Astrocyte of the spinal cord (primary cell): ENCODE measurements around the gene TMEM165.

Experiments used
- DNase-seq: peaks from one replicate; pipeline ENCODE4 v3.0.0; 2011; ENCODE audit warnings: low read depth, low spot score
- H3K4me3 ChIP-seq: 2 replicates; pipeline ENCODE4 v1.5.1; 2011; ENCODE audit warnings: low read depth, mild to moderate bottlenecking, low read length, moderate library complexity
- in situ Hi-C: cut with HindIII; loops from 2 replicates; pipeline ENCODE4 v1.10.0; 2017; ENCODE audit warnings: low sequenced_read_pairs
- TF ChIP-seq, protein P1 (sequence below): IDR thresholded peaks from 2 replicates; pipeline ENCODE4 v1.5.1; 2012; ENCODE audit warnings: low read depth, mild to moderate bottlenecking, low read length, inconsistent platforms

Gene TMEM165

GRCh38 chr4:55442541-55442940, 46.8 kb downstream of the TMEM165 start:
- TF ChIP-seq, protein P1, sequence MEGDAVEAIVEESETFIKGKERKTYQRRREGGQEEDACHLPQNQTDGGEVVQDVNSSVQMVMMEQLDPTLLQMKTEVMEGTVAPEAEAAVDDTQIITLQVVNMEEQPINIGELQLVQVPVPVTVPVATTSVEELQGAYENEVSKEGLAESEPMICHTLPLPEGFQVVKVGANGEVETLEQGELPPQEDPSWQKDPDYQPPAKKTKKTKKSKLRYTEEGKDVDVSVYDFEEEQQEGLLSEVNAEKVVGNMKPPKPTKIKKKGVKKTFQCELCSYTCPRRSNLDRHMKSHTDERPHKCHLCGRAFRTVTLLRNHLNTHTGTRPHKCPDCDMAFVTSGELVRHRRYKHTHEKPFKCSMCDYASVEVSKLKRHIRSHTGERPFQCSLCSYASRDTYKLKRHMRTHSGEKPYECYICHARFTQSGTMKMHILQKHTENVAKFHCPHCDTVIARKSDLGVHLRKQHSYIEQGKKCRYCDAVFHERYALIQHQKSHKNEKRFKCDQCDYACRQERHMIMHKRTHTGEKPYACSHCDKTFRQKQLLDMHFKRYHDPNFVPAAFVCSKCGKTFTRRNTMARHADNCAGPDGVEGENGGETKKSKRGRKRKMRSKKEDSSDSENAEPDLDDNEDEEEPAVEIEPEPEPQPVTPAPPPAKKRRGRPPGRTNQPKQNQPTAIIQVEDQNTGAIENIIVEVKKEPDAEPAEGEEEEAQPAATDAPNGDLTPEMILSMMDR = no peak
- DNase-seq = no peak

DNA sequence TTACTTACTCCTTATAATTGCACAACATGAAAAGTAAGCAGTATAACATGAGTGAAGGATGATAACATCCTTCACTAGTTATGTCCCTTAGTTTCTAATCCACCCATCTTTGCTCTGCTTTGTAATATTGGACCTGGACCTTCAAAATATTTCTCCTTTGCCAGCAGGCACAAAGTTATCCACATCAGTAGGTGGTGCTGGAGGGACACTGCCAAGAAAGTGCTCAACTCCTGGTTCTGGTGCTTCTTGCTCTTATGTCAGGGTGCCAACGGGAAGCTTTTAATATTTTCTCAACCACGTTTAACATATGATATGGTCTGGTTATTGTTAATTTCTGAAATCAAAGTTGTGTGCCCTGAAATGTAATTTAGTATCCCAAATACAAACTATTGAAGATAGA, 49.1 kb downstream of the TMEM165 start:
- TF ChIP-seq, protein P1 = peak; percentile 58
- in situ Hi-C loops = no loop called here
- H3K4me3 ChIP-seq = no peak overlapping the region
- peak; percentile 50 for DNase-seq

More at GRCh38 chr4:55442541-55442940, 46.8 kb downstream of the TMEM165 start:
- in situ Hi-C loops = no loop called here
- no peak overlapping the region for H3K4me3 ChIP-seq

DNA sequence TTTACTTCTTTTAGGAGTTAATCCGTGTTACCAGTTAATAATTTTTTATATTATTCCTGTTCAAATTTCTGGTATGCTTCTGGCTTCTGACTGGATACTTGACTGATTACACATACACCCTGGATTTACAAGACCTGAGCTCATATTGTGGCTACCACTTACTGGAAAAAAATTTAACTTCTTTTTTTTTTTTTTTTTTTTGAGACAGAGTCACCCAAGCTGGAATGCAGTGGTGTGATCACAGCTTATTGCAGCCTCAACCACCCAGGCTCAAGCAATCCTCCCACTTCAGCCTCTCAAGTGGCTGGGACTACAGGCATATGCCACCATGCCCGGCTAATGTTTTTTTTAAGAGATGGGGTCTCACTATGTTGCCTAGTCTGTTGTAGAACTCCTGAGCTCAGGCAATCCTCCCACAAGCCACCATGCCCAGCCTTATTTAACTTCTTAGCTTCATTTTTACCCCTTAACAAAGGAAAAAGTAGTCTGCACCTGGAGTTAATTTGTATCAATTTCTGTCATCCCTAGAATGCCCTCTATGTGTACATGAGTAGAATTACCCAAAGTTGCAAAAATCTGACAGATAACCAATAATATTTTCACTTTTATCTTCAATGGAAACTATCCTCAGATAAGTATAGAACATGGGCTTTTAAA, 50.3 kb downstream of the TMEM165 start:
- DNase-seq = peak; percentile 79
- in situ Hi-C loops = no loop called here
- H3K4me3 ChIP-seq = no peak overlapping the region
- TF ChIP-seq, protein P1 = no peak

- no peak overlapping the region for H3K4me3 ChIP-seq
- DNase-seq = peak; percentile 30
- in situ Hi-C loops = no loop called here
- TF ChIP-seq, protein P1 = no peak
These were observed 50.8 kb downstream of the TMEM165 start for GRCh38 chr4:55446578-55446922.

- H3K4me3 ChIP-seq = no peak overlapping the region
- in situ Hi-C loops = no loop called here
- no peak for DNase-seq
- TF ChIP-seq, protein P1 = no peak
These were observed 51.5 kb downstream of the TMEM165 start for GRCh38 chr4:55447108-55447708.

- peak; percentile 35 for DNase-seq
- in situ Hi-C loops = no loop called here
- TF ChIP-seq, protein P1 = no peak
- no peak overlapping the region for H3K4me3 ChIP-seq
These were observed 52.1 kb downstream of the TMEM165 start for GRCh38 chr4:55447831-55448230.
